ENCODE data around the gene SMIM35.

The SMIM35 gene

GRCh38 chr11:118086913-118087768, at the start of gene SMIM35:
SMIM35 (minus strand) TSS chr11:118086963; CDS start chr11:118086757, 206 bp downstream.
- no peak for DNase-seq (ENCODE audit: low read depth in 2 of 2)

- no peak for DNase-seq (ENCODE audit: low read depth in 2 of 2)
Observed at GRCh38 chr11:118136341-118136740, 49.6 kb upstream of the SMIM35 start.

- DNase-seq (ENCODE audit: low read depth in 2 of 2) = no peak
Observed at GRCh38 chr11:118135796-118136165, 49.0 kb upstream of the SMIM35 start.

- no peak for DNase-seq (ENCODE audit: low read depth in 2 of 2)
Observed at GRCh38 chr11:118135051-118135795, 48.5 kb upstream of the SMIM35 start.

DNA sequence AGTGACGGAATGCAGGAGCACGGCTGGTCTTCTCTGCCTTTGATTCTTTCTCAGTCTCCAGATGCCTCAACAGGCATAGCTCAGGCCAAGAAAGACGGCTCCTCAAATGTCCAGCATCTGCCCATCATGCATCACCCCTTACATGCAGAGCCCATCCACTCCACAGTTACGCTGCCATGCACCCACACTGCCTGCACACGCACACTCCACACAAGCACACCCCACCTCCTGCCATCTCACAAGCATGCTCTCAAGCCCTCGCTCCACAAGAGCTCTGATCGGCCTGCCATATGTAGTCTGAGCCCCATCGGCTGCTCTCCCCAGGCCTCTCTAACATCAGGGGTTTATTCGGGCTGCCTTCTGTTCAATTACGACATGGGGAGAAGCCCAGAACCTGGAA, 47.1 kb upstream of the SMIM35 start:
- DNase-seq (ENCODE audit: low read depth in 2 of 2) = no peak

DNA sequence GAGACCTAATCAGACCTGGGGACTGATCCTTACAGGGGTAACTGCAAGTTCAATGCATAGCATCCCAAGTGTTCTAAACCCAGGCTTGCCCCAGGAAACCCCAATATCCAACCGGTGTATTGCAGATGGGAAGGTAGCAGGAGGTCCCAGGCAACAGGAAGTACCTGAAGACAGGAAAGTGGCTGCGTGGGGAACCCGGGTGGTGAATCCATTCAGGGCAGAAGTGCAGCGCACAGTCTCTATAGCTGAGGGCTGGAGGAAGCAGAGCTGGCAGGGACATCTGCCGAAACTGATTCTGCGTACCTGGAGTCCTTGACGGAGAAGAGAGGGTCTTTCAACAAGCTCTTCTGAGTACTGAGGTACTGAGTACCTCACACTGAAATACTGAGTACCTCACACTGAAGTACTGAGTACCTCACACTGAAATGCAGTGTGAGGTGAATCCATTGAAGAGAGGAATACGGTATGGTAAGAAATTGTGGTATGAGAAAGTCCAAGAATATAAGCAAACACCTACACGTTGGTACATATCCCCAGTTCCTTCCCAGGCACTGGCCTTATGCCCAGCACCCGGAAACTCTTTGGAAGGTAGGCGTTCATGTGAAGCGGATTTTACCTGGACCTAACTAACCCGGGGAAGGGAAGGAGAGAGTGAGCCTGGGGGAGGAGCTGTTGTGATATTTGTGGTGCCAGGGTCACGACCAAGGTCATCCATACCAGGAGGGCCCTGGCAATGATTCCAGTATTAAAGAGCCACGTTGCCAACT, 45.8 kb upstream of the SMIM35 start:
- DNase-seq (ENCODE audit: low read depth in 2 of 2) = no peak

DNA sequence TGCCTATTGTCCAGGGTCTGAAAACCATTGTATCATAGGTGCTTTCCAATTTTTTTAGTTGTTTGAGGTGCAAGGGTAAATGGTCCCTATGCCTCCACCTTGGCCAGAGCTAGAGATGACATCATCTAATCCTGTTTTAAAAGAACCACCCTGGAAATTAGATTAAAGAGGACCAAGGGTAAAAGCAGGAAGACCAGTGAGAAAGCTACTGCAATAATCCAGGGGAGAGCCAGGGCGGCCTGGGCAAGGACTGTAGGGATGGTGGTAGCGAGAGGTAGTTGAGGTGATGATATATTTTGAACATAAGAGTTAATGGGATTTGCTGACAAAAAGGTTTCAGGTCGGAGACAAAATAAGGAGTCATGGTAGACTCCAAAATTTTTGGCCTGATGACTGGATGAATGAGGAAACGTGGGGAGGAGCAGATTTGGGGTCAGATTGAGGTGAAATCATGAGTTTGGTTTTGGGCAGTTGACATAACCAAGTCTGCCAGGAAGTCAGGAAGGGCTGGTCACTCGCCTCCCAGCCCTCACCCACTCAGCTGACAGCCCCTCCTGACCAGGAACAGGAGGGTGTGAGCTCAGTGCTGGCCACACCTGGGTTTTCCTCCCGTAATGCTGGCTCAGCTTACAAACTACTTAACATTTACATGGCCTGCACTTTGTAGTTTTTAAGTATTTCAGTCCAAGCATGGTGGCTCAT, 42.9 kb upstream of the SMIM35 start:
- DNase-seq (ENCODE audit: low read depth in 2 of 2) = no peak

DNA sequence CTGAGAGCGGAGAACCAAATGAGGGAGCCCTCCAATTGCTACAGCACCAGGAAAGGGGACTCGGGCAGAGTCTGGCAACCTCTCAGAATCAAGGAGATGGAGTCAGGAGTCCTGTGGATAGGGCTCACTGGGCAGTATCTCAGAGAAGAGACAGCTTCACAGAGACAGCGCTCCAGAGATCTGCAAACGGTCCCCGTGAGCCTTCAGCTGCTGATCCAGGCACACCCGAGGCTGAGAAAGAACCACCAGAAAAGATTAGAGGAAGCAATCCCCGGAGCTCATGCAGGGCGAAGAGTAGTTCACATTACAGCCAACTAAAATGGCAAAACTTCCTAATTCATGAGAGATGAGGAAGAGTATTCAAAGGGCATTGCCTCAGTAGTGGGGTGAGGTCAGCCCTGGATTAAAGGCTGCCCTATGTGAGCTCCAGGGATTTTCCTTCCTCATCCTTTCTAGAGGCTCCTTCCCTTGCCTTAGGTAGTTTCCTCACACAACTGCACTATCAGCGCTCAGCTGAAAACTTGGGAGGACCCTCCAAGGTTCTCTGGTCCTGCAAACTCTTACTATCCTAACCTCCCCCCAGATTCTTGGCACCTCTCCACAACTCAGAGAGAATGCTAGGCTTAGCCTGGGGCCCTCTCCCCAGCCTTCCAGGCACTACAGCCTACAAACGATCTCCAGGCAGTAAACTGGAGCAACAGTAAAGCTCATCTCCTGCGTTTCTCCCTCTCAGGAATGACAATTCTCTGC, 42.1 kb upstream of the SMIM35 start:
- no peak for DNase-seq (ENCODE audit: low read depth in 2 of 2)

- no peak for DNase-seq (ENCODE audit: low read depth in 2 of 2)
Observed at GRCh38 chr11:118128310-118128709, 41.5 kb upstream of the SMIM35 start.

DNA sequence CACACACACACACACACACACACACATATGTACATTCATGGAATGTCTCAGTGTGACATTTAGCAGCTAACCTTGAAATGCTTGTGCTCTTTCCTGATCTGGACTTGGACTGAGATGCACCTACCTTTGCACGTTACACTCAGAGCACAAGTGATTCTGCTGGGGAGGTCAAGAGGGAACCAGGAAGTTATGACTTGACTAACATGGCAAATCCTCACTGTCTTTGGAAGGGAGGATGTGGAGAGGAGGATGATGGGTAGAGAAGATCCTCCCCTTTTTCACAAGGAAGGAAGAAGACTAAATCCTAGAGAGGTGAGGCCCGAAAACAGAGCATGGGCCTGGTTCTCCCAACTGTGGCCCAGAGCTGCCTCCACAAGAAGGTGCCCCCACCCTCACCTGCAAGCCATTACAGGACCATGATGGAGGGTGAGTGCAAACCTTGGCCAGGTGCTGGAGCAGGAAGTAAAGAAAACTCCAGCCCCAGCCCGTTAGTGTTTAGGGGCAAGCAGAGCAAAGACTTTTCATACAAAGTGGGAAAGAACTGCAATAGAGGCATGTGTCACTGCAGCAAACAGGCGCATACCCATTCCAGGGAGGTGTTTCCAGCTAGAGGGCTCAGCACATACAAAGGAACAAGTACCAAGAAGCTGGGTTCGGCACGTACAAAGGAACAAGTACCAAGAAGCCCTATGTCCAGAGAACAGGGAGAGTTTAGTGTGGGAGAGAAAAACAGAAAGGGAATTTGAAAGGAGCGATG, 39.5 kb upstream of the SMIM35 start:
- DNase-seq (ENCODE audit: low read depth in 2 of 2) = no peak

DNA sequence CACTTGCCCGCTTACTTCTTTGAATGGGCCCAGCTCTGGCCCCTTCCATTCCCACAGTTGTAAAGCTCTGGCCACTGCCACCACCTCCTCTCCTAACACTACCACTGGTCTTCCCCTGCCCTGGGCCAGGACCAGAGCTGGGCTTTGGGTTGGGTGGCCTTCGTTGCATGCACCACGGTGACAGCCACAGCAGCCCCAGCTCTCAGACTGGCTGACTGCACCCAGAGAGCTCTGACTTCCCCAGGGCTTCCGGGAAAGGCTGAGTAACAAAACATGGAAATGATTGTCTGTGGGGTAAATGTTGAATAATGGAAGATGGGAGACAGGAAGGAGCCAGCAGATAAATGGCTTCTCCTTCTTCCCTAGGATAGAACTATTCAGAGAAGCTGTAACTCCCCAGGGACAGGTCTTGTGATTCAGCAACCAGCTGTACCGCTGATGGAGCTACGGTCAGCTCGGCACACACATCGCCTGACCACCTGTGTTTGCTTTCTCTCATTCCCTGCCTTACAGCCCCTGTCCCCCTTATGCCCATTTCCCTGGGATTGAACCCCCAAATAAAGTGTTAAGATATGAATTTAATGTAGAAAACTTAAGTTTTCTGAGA, 38.3 kb upstream of the SMIM35 start:
- DNase-seq (ENCODE audit: low read depth in 2 of 2) = no peak

DNA sequence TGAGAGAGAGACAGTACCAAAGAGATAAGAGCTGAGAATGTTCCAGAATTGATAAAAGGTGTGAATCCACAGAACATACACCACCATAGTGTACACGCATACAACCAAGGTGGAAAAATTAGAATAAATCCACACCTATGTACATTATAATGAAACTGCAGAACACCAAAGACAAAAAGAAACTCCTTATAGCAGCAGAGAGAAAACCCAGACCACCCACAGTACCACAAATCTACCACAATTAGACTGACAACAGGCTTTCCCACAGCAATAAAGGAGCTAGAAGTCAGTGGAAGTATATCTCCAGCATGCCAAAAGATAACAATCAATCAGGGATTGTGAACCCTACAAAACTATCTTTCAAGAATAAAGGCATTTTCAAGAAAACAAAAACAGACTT, 34.0 kb upstream of the SMIM35 start:
- DNase-seq (ENCODE audit: low read depth in 2 of 2) = no peak

GRCh38 chr11:118117790-118118601, 31.2 kb upstream of the SMIM35 start:
- no peak for DNase-seq (ENCODE audit: low read depth in 2 of 2)

- no peak for DNase-seq (ENCODE audit: low read depth in 2 of 2)
Observed at GRCh38 chr11:118115048-118115447, 28.3 kb upstream of the SMIM35 start.

DNA sequence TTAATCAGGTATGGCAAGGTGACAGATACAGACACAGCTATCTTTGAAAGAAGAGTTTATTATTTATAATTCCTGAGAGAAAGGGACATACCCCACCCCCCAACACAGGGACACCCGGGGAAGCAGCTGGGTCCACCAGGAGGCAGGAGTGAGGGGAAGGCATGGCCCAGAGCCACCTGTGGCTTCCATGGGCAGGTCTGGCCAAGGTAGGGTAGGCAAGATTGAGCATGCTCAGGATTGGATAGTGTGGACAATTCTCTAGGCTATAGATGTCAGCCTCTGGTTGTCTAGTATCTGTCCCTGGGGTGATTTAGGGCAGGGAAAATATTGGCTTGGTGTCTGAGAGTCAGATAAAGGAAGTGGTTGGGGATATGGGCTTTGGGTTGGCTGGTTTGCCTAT, 27.5 kb upstream of the SMIM35 start:
- no peak for DNase-seq (ENCODE audit: low read depth in 2 of 2)

DNA sequence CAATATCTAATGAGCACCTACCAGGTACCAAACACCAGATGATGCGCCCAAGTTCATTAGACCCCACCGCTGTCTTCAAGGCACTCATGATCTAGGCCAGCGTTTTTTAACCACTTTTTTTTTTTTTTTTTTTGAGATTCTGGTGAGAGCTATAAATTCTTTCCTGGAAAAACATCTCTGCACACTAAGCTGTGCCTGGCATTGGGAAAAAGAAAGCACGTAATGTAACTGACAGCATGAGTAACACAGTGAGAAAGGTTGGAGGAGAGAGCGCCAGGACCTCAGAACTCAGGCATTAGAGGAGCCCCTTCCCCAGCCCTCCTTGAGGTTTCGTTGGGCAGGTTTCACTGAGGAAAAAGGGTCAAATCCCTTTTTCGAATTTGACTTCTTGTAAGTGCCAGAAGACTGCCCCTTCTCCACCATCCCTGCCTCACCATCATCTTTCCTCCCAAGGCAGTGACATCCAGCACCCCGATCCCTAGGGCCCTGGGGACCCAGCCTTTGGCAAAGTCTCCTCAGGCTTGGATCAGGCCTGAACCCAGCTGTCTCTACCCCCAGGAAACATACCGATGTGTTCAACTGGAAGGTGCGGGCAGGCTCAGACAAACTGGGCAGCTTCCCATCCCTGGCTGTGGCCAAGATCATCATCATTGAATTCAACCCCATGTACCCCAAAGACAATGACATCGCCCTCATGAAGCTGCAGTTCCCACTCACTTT, 26.1 kb upstream of the SMIM35 start:
- no peak for DNase-seq (ENCODE audit: low read depth in 2 of 2)

DNA sequence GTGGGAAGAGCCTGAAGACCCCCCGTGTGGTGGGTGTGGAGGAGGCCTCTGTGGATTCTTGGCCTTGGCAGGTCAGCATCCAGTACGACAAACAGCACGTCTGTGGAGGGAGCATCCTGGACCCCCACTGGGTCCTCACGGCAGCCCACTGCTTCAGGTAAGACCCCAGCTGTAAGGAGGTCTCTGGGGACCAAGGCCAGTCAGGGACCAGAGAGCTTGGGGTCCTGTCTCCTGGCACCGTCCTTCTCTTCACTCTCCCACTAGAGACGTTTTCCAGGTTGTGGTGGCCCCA, 24.9 kb upstream of the SMIM35 start:
- DNase-seq (ENCODE audit: low read depth in 2 of 2) = no peak

GRCh38 chr11:118111019-118111743, 24.4 kb upstream of the SMIM35 start:
- DNase-seq (ENCODE audit: low read depth in 2 of 2) = no peak
